Memory B cell (primary cell): ENCODE data around the gene TRDMT1.

Experiments used
- ATAC-seq: fragments of 150-1000 bp; cut with Tn5 transposase; 2 replicates; pipeline ENCODE4 v1.10.0; 2021; ENCODE audit warnings: low read depth, mild to moderate bottlenecking, moderate library complexity
- DNase-seq, 2 donors: peaks; one replicate each; pipeline ENCODE4 v3.0.0; 2022; ENCODE audit warnings: low spot score in 2 of 2
- H3K27ac Mint-ChIP-seq: one replicate; pipeline ENCODE4 v1.8.0; 2022; ENCODE audit warnings: mild to moderate bottlenecking, moderate library complexity, mixed read lengths
- H3K27me3 Mint-ChIP-seq: one replicate; pipeline ENCODE4 v1.8.0; 2022; ENCODE audit warnings: mixed read lengths
- H3K36me3 Mint-ChIP-seq: one replicate; pipeline ENCODE4 v1.8.0; 2022; ENCODE audit warnings: mild to moderate bottlenecking, mixed read lengths
- H3K4me1 Mint-ChIP-seq: one replicate; pipeline ENCODE4 v1.8.0; 2022; ENCODE audit warnings: mixed read lengths
- H3K4me3 Mint-ChIP-seq: one replicate; pipeline ENCODE4 v1.8.0; 2022; ENCODE audit warnings: mild to moderate bottlenecking, moderate library complexity, mixed read lengths
- H3K9me3 Mint-ChIP-seq: one replicate; pipeline ENCODE4 v1.8.0; 2022; ENCODE audit warnings: mixed read lengths

The TRDMT1 gene

GRCh38 chr10:17200912-17201793 is at the start of gene TRDMT1:
Gene TRDMT1 (minus strand): TSS chr10:17201672. CDS start chr10:17201634, 38 bp downstream.
- Mint-ChIP-seq H3K4me1 (peaks cover 17% of the 10 kb centered on the region), H3K4me3 (peak within 1 kb of the TSS; percentile 95), H3K36me3 (no peaks in the 10 kb centered on the region), H3K27ac (peak within 1 kb of the TSS; percentile 98), H3K27me3 (no peaks in the 10 kb centered on the region), H3K9me3 (no peaks in the 10 kb centered on the region)
- peak; percentile 71 for ATAC-seq
- peak; percentile 70 to 83 for DNase-seq

GRCh38 chr10:17250736-17251135 is 49.3 kb upstream of the TRDMT1 start:
- no peak overlapping the region for H3K4me3 Mint-ChIP-seq
- H3K27me3 Mint-ChIP-seq: peaks cover 7% of the 10 kb centered on the region
- peaks cover 3% of the 10 kb centered on the region for H3K4me1 Mint-ChIP-seq
- no peak for ATAC-seq
- peaks cover 5% of the 10 kb centered on the region for H3K9me3 Mint-ChIP-seq
- no peak for DNase-seq
- H3K36me3 Mint-ChIP-seq: peaks cover 4% of the 10 kb centered on the region
- H3K27ac Mint-ChIP-seq: no peak overlapping the region

GRCh38 chr10:17249820-17250219 is 48.3 kb upstream of the TRDMT1 start:
- DNase-seq: no peak
- peak; percentile 49 for ATAC-seq

GRCh38 chr10:17248964-17249363 is 47.5 kb upstream of the TRDMT1 start:
- DNase-seq (no peak), ATAC-seq (no peak)
- Mint-ChIP-seq H3K27ac (no peak overlapping the region), H3K27me3 (peaks cover 7% of the 10 kb centered on the region), H3K4me3 (no peak overlapping the region), H3K4me1 (no peaks in the 10 kb centered on the region), H3K36me3 (peaks cover 4% of the 10 kb centered on the region), H3K9me3 (peaks cover 3% of the 10 kb centered on the region)

More at GRCh38 chr10:17249820-17250219, 48.3 kb upstream of the TRDMT1 start:
- H3K4me3 Mint-ChIP-seq: no peak overlapping the region
- peaks cover 4% of the 10 kb centered on the region for H3K36me3 Mint-ChIP-seq
- no peaks in the 10 kb centered on the region for H3K4me1 Mint-ChIP-seq
- peaks cover 3% of the 10 kb centered on the region for H3K9me3 Mint-ChIP-seq
- H3K27ac Mint-ChIP-seq: no peak overlapping the region
- peaks cover 7% of the 10 kb centered on the region for H3K27me3 Mint-ChIP-seq

- DNase-seq: no peak
- peaks cover 4% of the 10 kb centered on the region for H3K36me3 Mint-ChIP-seq
- H3K27me3 Mint-ChIP-seq: peaks cover 5% of the 10 kb centered on the region
- H3K27ac Mint-ChIP-seq: no peak overlapping the region
- H3K9me3 Mint-ChIP-seq: peaks cover 3% of the 10 kb centered on the region
- no peaks in the 10 kb centered on the region for H3K4me1 Mint-ChIP-seq
- H3K4me3 Mint-ChIP-seq: no peak overlapping the region
- ATAC-seq: no peak
Observed at GRCh38 chr10:17247210-17247609, 45.7 kb upstream of the TRDMT1 start.

- DNase-seq (no peak), ATAC-seq (no peak)
- no peaks in the 10 kb centered on the region for H3K4me1 Mint-ChIP-seq
- H3K36me3 Mint-ChIP-seq: peaks cover 4% of the 10 kb centered on the region
- peaks cover 3% of the 10 kb centered on the region for H3K9me3 Mint-ChIP-seq
- no peak overlapping the region for H3K4me3 Mint-ChIP-seq
- no peak overlapping the region for H3K27ac Mint-ChIP-seq
- peaks cover 5% of the 10 kb centered on the region for H3K27me3 Mint-ChIP-seq
Observed at GRCh38 chr10:17244700-17245365, 43.4 kb upstream of the TRDMT1 start.

- Mint-ChIP-seq H3K4me1 (no peaks in the 10 kb centered on the region), H3K4me3 (no peak overlapping the region)
Observed at GRCh38 chr10:17241611-17242333, 40.3 kb upstream of the TRDMT1 start.

GRCh38 chr10:17240616-17241015 is 39.1 kb upstream of the TRDMT1 start:
- H3K36me3 Mint-ChIP-seq: peaks cover 7% of the 10 kb centered on the region
- H3K27ac Mint-ChIP-seq: no peak overlapping the region
- H3K27me3 Mint-ChIP-seq: no peaks in the 10 kb centered on the region
- H3K9me3 Mint-ChIP-seq: no peaks in the 10 kb centered on the region
- no peak for ATAC-seq
- H3K4me3 Mint-ChIP-seq: no peak overlapping the region
- DNase-seq: no peak
- H3K4me1 Mint-ChIP-seq: no peaks in the 10 kb centered on the region

More at GRCh38 chr10:17241611-17242333, 40.3 kb upstream of the TRDMT1 start:
- H3K36me3 Mint-ChIP-seq: peaks cover 4% of the 10 kb centered on the region
- DNase-seq (no peak), ATAC-seq (no peak)
- H3K27ac Mint-ChIP-seq: no peak overlapping the region
- peaks cover 5% of the 10 kb centered on the region for H3K27me3 Mint-ChIP-seq
- peaks cover 2% of the 10 kb centered on the region for H3K9me3 Mint-ChIP-seq

GRCh38 chr10:17240096-17240495 is 38.6 kb upstream of the TRDMT1 start:
- ATAC-seq (no peak), DNase-seq (no peak)
- no peaks in the 10 kb centered on the region for H3K4me1 Mint-ChIP-seq
- no peaks in the 10 kb centered on the region for H3K27me3 Mint-ChIP-seq
- peaks cover 8% of the 10 kb centered on the region for H3K36me3 Mint-ChIP-seq
- no peaks in the 10 kb centered on the region for H3K9me3 Mint-ChIP-seq
- H3K27ac Mint-ChIP-seq: no peak overlapping the region
- no peak overlapping the region for H3K4me3 Mint-ChIP-seq

GRCh38 chr10:17239345-17240085 is 38.0 kb upstream of the TRDMT1 start:
- ATAC-seq: no peak
- H3K27ac Mint-ChIP-seq: no peak overlapping the region

GRCh38 chr10:17238445-17239291 is 37.2 kb upstream of the TRDMT1 start:
- Mint-ChIP-seq H3K36me3 (peaks cover 14% of the 10 kb centered on the region), H3K9me3 (no peaks in the 10 kb centered on the region), H3K4me1 (peaks cover 3% of the 10 kb centered on the region), H3K4me3 (no peak overlapping the region), H3K27ac (peak overlapping the region; percentile 63), H3K27me3 (no peaks in the 10 kb centered on the region)
- ATAC-seq (no peak), DNase-seq (no peak)

More at GRCh38 chr10:17239345-17240085, 38.0 kb upstream of the TRDMT1 start:
- H3K4me3 Mint-ChIP-seq: no peak overlapping the region
- peaks cover 11% of the 10 kb centered on the region for H3K36me3 Mint-ChIP-seq
- no peaks in the 10 kb centered on the region for H3K9me3 Mint-ChIP-seq
- DNase-seq: no peak
- no peaks in the 10 kb centered on the region for H3K4me1 Mint-ChIP-seq
- no peaks in the 10 kb centered on the region for H3K27me3 Mint-ChIP-seq

GRCh38 chr10:17237915-17238444 is 36.5 kb upstream of the TRDMT1 start:
- Mint-ChIP-seq H3K27ac (no peak overlapping the region), H3K27me3 (no peaks in the 10 kb centered on the region), H3K4me1 (peaks cover 3% of the 10 kb centered on the region), H3K9me3 (no peaks in the 10 kb centered on the region), H3K36me3 (peaks cover 14% of the 10 kb centered on the region), H3K4me3 (no peak overlapping the region)
- ATAC-seq (no peak), DNase-seq (no peak)
